Activated CD8-positive, alpha-beta memory T cell treated with anti-CD3 and anti-CD28 coated beads, Interleukin-2, amount 50 U/mL, for 1 hour (primary cell): ENCODE measurements around the gene RFPL2.
"Not testable (repeated sequence)": the region's sequence is repeated elsewhere in the genome, so short reads cannot be mapped to it uniquely, and the experiment has no call there.

Experiments used
- DNase-seq: peaks from one replicate; pipeline ENCODE4 v3.0.0-alpha.2; 2020; ENCODE audit errors: extremely low read depth

RFPL2 gene

GRCh38 chr22:32205974-32206773 is 1.3 kb upstream of the RFPL2 start:
- DNase-seq: no peak

GRCh38 chr22:32204040-32204855 is 625 bp downstream of the RFPL2 start:
- DNase-seq: no peak

GRCh38 chr22:32203181-32204039 is 1.5 kb downstream of the RFPL2 start:
- DNase-seq: no peak

- no peak for DNase-seq
Measured at GRCh38 chr22:32202539-32203180, 2.2 kb downstream of the RFPL2 start.

- no peak for DNase-seq
Measured at GRCh38 chr22:32202161-32202538, 2.7 kb downstream of the RFPL2 start.

GRCh38 chr22:32200752-32201151 is 4.1 kb downstream of the RFPL2 start:
- DNase-seq: no peak

- no peak for DNase-seq
Measured at GRCh38 chr22:32199961-32200360, 4.9 kb downstream of the RFPL2 start.

GRCh38 chr22:32199341-32199740 is 5.5 kb downstream of the RFPL2 start:
- no peak for DNase-seq

- DNase-seq: not testable (repeated sequence)
Measured at GRCh38 chr22:32197553-32198226, 7.2 kb downstream of the RFPL2 start.

- DNase-seq: not testable (repeated sequence)
Measured at GRCh38 chr22:32195900-32196299, 9.0 kb downstream of the RFPL2 start.

- DNase-seq: not testable (repeated sequence)
Measured at GRCh38 chr22:32193346-32193745, 11.5 kb downstream of the RFPL2 start.

GRCh38 chr22:32191021-32191420 is 13.9 kb downstream of the RFPL2 start:
- not testable (repeated sequence) for DNase-seq

GRCh38 chr22:32185821-32186220 is 19.1 kb downstream of the RFPL2 start:
- no peak for DNase-seq

GRCh38 chr22:32183625-32184024 is 21.2 kb downstream of the RFPL2 start:
- no peak for DNase-seq

- DNase-seq: no peak
Measured at GRCh38 chr22:32181043-32181442, 23.8 kb downstream of the RFPL2 start.

- no peak for DNase-seq
Measured at GRCh38 chr22:32177221-32177765, 27.6 kb downstream of the RFPL2 start.

- no peak for DNase-seq
Measured at GRCh38 chr22:32175683-32176644, 28.9 kb downstream of the RFPL2 start.

GRCh38 chr22:32175115-32175514 is 29.8 kb downstream of the RFPL2 start:
- DNase-seq: no peak

GRCh38 chr22:32165681-32166080 is 39.2 kb downstream of the RFPL2 start:
- no peak for DNase-seq
